ENCODE results near the gene HIBADH.

DNA sequence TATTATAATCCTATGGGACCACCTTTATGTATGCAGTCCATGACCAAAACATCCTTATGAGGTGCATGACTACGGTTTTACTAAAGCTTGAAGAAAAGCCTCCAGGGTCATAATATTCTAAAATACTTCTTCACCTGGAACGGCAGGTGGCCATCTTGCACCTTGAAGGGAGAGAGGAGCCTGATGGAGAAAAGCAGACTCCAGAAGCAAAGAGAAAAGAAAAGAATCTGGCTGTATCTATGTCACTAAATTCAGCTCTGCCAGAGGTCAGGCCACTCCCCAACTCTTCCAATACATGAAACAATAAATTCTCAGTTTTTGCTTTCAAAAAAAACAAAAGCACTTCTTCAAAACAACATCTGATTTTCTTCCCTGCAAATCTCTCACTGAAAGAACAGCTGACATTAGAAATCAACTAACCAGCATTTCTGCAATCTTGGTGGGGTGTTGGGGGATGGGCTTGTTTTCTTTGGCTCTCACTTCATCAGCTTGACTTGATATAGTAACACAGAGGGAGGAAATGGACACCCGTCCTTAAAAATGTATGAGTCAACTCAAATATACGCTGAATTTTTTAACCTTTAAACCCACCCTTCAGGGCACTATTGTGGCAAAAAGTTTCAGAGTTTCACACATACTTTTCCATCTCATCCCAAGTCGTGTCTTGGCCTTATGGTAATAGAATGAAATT is 21.7 kb downstream of the HIBADH start:
- TF ChIP-seq TAF1 (IDR thresholded peaks at IDR 0.05; ENCODE audit: borderline replicate concordance, low read depth, low read length) (no peak), POLR2AphosphoS5 (IDR thresholded peaks at IDR 0.05; ENCODE audit: low read depth, low read length) (no peak)

Data from GM12892 (cell line).